H1 (cell line): ENCODE measurements around the gene PRRX2. TPM values are rescaled to one million over a fixed set of nuclear protein-coding genes. Genes with fewer than 3 reads are reported as not detected.

ENCODE experiments used
- CTCF ChIA-PET: fragments of 300-600 bp; sonication (Branson Sonifier 250); formaldehyde crosslinking; loops from one replicate; lab custom pipeline; 2021; ENCODE audit not compliant: partially characterized antibody; lab: Charles Lee
- POLR2A ChIA-PET: fragments of 300-600 bp; sonication (Branson Sonifier 250); formaldehyde crosslinking; loops from one replicate; lab custom pipeline; 2021; ENCODE audit warnings: inconsistent platforms; ENCODE audit not compliant: partially characterized antibody; lab: Charles Lee
- DNase-seq, 2 experiments: peaks; one replicate each; pipeline versions ENCODE4 v3.0.0 to v3.0.0-alpha.2; 2010 to 2022; ENCODE audit warnings: low spot score in 2 of 2, low read depth in 1 of 2, mixed read lengths in 1 of 2
- FAIRE-seq: peaks from 2 replicates; lab custom pipeline; 2011; peaks lifted over from hg19 to GRCh38; lab: Jason Lieb, UNC
- H2AFZ ChIP-seq: 2 replicates; pipeline ENCODE4 v1.8.1; 2012; ENCODE audit warnings: low read length, inconsistent platforms
- H2AK5ac ChIP-seq: 2 replicates; pipeline ENCODE4 v1.6.1; 2013; ENCODE audit warnings: low read depth, low read length
- H2BK120ac ChIP-seq: replicated peaks from 2 replicates; pipeline ENCODE3; 2013; ENCODE audit warnings: low read depth, low read length, inconsistent platforms
- H2BK12ac ChIP-seq: 2 replicates; pipeline ENCODE4 v1.6.1; 2013; ENCODE audit warnings: low read depth, low read length
- H2BK15ac ChIP-seq: 2 replicates; pipeline ENCODE4 v1.6.1; 2013; ENCODE audit warnings: low read length
- H2BK20ac ChIP-seq: 2 replicates; pipeline ENCODE4 v1.6.1; 2013; ENCODE audit warnings: low read length
- H2BK5ac ChIP-seq: 2 replicates; pipeline ENCODE4 v1.6.1; 2013; ENCODE audit warnings: low read depth, low read length
- H3K14ac ChIP-seq: 2 replicates; pipeline ENCODE4 v1.6.1; 2013; ENCODE audit warnings: inconsistent platforms; ENCODE audit not compliant: insufficient read length
- H3K18ac ChIP-seq: 2 replicates; pipeline ENCODE4 v1.6.1; 2013; ENCODE audit warnings: low read length; ENCODE audit errors: extremely low read depth
- H3K23ac ChIP-seq: 2 replicates; pipeline ENCODE4 v1.6.1; 2013; ENCODE audit warnings: inconsistent platforms; ENCODE audit not compliant: insufficient read length
- H3K23me2 ChIP-seq: 2 replicates; pipeline ENCODE4 v1.6.1; 2013; ENCODE audit warnings: low read depth, low read length
- H3K27ac ChIP-seq: 2 replicates; pipeline ENCODE4 v1.6.1; 2011; ENCODE audit warnings: low read depth, low read length, inconsistent platforms
- H3K27me3 ChIP-seq, 4 experiments: replicated peaks in 1 of 4; 1 replicate in 1 of 4; 2 replicates in 3 of 4; pipeline versions ENCODE4 v1.6.1 to v1.8.1; 2011 to 2013; ENCODE audit warnings: low read length in 3 of 4, mild to moderate bottlenecking in 3 of 4, inconsistent platforms in 2 of 4, mixed read lengths in 2 of 4, moderate library complexity in 1 of 4; ENCODE audit not compliant: control insufficient read depth in 3 of 4, insufficient read depth in 3 of 4; ENCODE audit errors: extremely low read depth in 1 of 4
- H3K36me3 ChIP-seq, 4 experiments: 2 replicates each; pipeline versions ENCODE4 v1.6.1 to v1.8.1; 2011 to 2013; ENCODE audit warnings: mild to moderate bottlenecking in 4 of 4, low read length in 3 of 4, moderate library complexity in 2 of 4, control low read depth in 1 of 4, inconsistent platforms in 1 of 4; ENCODE audit not compliant: insufficient read depth in 4 of 4, control insufficient read depth in 2 of 4
- H3K4ac ChIP-seq: replicated peaks from 2 replicates; pipeline ENCODE3; 2013; ENCODE audit warnings: low read length, low read depth, mixed read lengths, inconsistent platforms; ENCODE audit not compliant: insufficient read length
- H3K4me1 ChIP-seq, 4 experiments: replicated peaks in 1 of 4; 1 replicate in 1 of 4; 2 replicates in 3 of 4; pipeline versions ENCODE4 v1.6.1 to v1.8.1; 2011 to 2013; ENCODE audit warnings: low read length in 3 of 4, inconsistent platforms in 2 of 4, mixed read lengths in 1 of 4; ENCODE audit not compliant: insufficient read depth in 4 of 4, control insufficient read depth in 3 of 4
- H3K4me2 ChIP-seq, 2 experiments: 2 replicates each; pipeline versions ENCODE4 v1.6.1 to v1.8.1; 2011 to 2013; ENCODE audit warnings: low read depth in 2 of 2, low read length in 2 of 2, control low read depth in 1 of 2, inconsistent platforms in 1 of 2, mild to moderate bottlenecking in 1 of 2; ENCODE audit not compliant: insufficient read depth in 1 of 2
- H3K4me3 ChIP-seq, 4 experiments: fragments of 200-600, 300-600 bp in 1 of 4; sonication (generic), shearing (Covaris generic), sonication (Bioruptor Twin) in 1 of 4; 2 replicates each; pipeline versions ENCODE4 v1.5.1 to v1.8.1; 2011 to 2016; ENCODE audit warnings: low read length in 4 of 4, low read depth in 3 of 4, control low read depth in 2 of 4, inconsistent platforms in 2 of 4, mild to moderate bottlenecking in 2 of 4, mixed read lengths in 1 of 4, moderate library complexity in 1 of 4; ENCODE audit not compliant: insufficient read depth in 2 of 4; ENCODE audit errors: extremely low read depth in 1 of 4
- H3K56ac ChIP-seq: replicated peaks from 2 replicates; pipeline ENCODE3; 2013; ENCODE audit warnings: low read depth, mild to moderate bottlenecking, mixed read lengths, low read length, inconsistent platforms; ENCODE audit not compliant: insufficient read length
- H3K79me1 ChIP-seq: 2 replicates; pipeline ENCODE4 v1.6.1; 2013; ENCODE audit warnings: low read depth, low read length, control low read depth
- H3K79me2 ChIP-seq, 2 experiments: 2 replicates each; pipeline versions ENCODE4 v1.6.1 to v1.8.1; 2012 to 2013; ENCODE audit warnings: low read length in 2 of 2, mild to moderate bottlenecking in 2 of 2, inconsistent platforms in 1 of 2; ENCODE audit not compliant: insufficient read depth in 2 of 2, control insufficient read depth in 1 of 2
- H3K9ac ChIP-seq, 4 experiments: replicated peaks in 1 of 4; 1 replicate in 1 of 4; 2 replicates in 3 of 4; pipeline versions ENCODE4 v1.6.1 to v1.8.1; 2011 to 2013; ENCODE audit warnings: low read depth in 3 of 4, low read length in 3 of 4, control low read depth in 2 of 4, mild to moderate bottlenecking in 2 of 4, moderate library complexity in 2 of 4, inconsistent platforms in 1 of 4; ENCODE audit errors: extremely low read depth in 1 of 4
- H3K9me3 ChIP-seq, 2 experiments: 2 replicates each; pipeline versions ENCODE4 v1.6.1 to v1.8.1; 2012 to 2013; ENCODE audit warnings: mild to moderate bottlenecking in 2 of 2, moderate library complexity in 2 of 2, control low read depth in 1 of 2, inconsistent platforms in 1 of 2, low read depth in 1 of 2, low read length in 1 of 2, mixed read lengths in 1 of 2; ENCODE audit not compliant: insufficient read depth in 2 of 2
- H4K20me1 ChIP-seq, 2 experiments: replicated peaks in 1 of 2; 2 replicates each; pipeline versions ENCODE3 to v1.8.1; 2011 to 2013; ENCODE audit warnings: inconsistent platforms in 2 of 2, low read length in 2 of 2, mild to moderate bottlenecking in 1 of 2; ENCODE audit not compliant: insufficient read depth in 2 of 2, control insufficient read depth in 1 of 2
- H4K5ac ChIP-seq: 2 replicates; pipeline ENCODE4 v1.6.1; 2013; ENCODE audit warnings: low read length, low read depth, mixed read lengths, inconsistent platforms; ENCODE audit not compliant: insufficient read length
- H4K8ac ChIP-seq: 2 replicates; pipeline ENCODE4 v1.8.0; 2013; ENCODE audit warnings: mild to moderate bottlenecking, moderate library complexity, low read length, inconsistent platforms; ENCODE audit not compliant: insufficient read depth; ENCODE audit errors: extremely low read depth
- H4K91ac ChIP-seq: replicated peaks from 2 replicates; pipeline ENCODE3; 2013; ENCODE audit warnings: low read length, mixed read lengths, inconsistent platforms; ENCODE audit not compliant: insufficient read length
- BACH1 ChIP-seq: IDR thresholded peaks from 2 replicates; pipeline ENCODE4 v1.6.1; 2012; ENCODE audit warnings: low read length, improper control_type of control experiment
- CBX8 ChIP-seq: fragments of 300-800, 300-1000 bp; sonication (generic); IDR thresholded peaks from 2 replicates; pipeline ENCODE4 v1.7.1; 2016; ENCODE audit warnings: low read depth, low read length, borderline replicate concordance
- JUN ChIP-seq: IDR thresholded peaks from 2 replicates; pipeline ENCODE4 v1.6.1; 2011; ENCODE audit warnings: low read depth, mild to moderate bottlenecking, improper control_type of control experiment, low read length
- KDM1A ChIP-seq: fragments of 200-600, 300-600 bp; sonication (generic); IDR thresholded peaks from 2 replicates; pipeline ENCODE4 v1.7.1; 2016; ENCODE audit warnings: mild to moderate bottlenecking, low read length, borderline replicate concordance
- NRF1 ChIP-seq: IDR thresholded peaks from 2 replicates; pipeline ENCODE4 v1.6.1; 2011; ENCODE audit warnings: mild to moderate bottlenecking, low read depth, low read length, improper control_type of control experiment
- RBBP5 ChIP-seq: IDR thresholded peaks from 2 replicates; pipeline ENCODE4 v1.7.1; 2012; ENCODE audit warnings: low read depth, mild to moderate bottlenecking, inconsistent platforms, low read length, moderate library complexity, borderline replicate concordance
- SAP30 ChIP-seq: fragments of 300-600 bp; sonication (generic); IDR thresholded peaks from 2 replicates; pipeline ENCODE4 v1.7.1; 2012; ENCODE audit warnings: low read length, moderate library complexity, mild to moderate bottlenecking, inconsistent platforms; ENCODE audit not compliant: insufficient read depth, insufficient replicate concordance
- SIN3A ChIP-seq, 2 experiments: IDR thresholded peaks in 1 of 2; conservative IDR thresholded peaks in 1 of 2; 2 replicates each; pipeline ENCODE4 v1.6.1; 2011 to 2012; ENCODE audit warnings: low read length in 2 of 2, improper control_type of control experiment in 1 of 2, low read depth in 1 of 2, mild to moderate bottlenecking in 1 of 2
- TCF12 ChIP-seq: IDR thresholded peaks from 2 replicates; pipeline ENCODE4 v1.6.1; 2011; ENCODE audit warnings: low read depth, mild to moderate bottlenecking, low read length
- WGBS, 2 experiments: shearing (Covaris generic) in 1 of 2; methylation state at CpG; one replicate each; pipeline versions ENCODE4 v1.1.6 to v1.1.7; 2013 to 2015; ENCODE audit warnings: low lambda C conversion rate in 2 of 2, mixed read lengths in 2 of 2, inconsistent platforms in 1 of 2, low coverage in 1 of 2, missing lambda C conversion rate in 1 of 2; ENCODE audit not compliant: insufficient replicate concordance in 2 of 2, insufficient coverage in 1 of 2, insufficient read length in 1 of 2; ENCODE audit errors: extremely low coverage in 1 of 2, missing lambda C conversion rate in 1 of 2; 5-methylcytosine and 5-hydroxymethylcytosine counted together
- polyA plus RNA-seq, 7 experiments: library from polyadenylated mRNA; depleted of rRNA in 3 of 7; stranded (reverse) in 5 of 7; unstranded in 2 of 7; fragments of >200 nt in 5 of 7; fragments of 200-250 nt in 2 of 7; gene quantifications; 1 replicate in 5 of 7; 2 replicates in 1 of 7; 4 replicates in 1 of 7; pipeline versions ENCODE4 v1.2.1 to v1.2.3, GENCODE V29; 2011 to 2013; ENCODE audit warnings: missing spikeins in 2 of 7, mixed read lengths in 2 of 7
- total RNA-seq: library from RNA; stranded (reverse); fragmentation: NEBNext Ultra II Directional; extraction: Animal tissue kit (Norgen Biotek cat#: 25700); gene quantifications from 2 replicates; pipeline ENCODE4 v1.2.1, GENCODE V29; 2021

The PRRX2 gene
- total and polyA plus RNA-seq, 2 of the 8 experiments (the other 6 are each of a cell fraction or from before 2014, with no cell fraction given): 5.8 to 9.2 TPM

DNA sequence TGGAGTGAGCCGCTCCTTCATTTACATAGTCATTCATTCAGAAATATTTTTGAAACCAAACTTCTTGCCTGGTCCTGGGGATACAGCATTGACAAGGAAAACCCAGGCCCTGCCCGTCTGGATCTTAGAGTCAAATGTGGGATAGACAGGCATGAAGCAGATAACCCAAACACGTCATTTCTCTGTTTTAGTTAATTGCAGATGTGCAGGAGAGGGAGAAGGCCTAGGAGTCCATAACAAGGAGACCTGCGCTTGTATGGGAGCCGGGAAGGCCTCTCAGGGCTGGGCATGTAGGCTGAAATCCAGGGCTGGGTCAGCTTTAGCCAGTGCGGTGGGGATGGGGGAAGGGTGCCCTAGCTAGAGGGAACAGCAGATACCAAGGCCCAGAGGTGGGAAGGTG lies 43.3 kb downstream of the PRRX2 start:
- H3K23me2 ChIP-seq: no peaks in the 10 kb centered on the region
- H3K4me1 ChIP-seq: peaks cover 0 to 13% (median 0%) of the 10 kb centered on the region in 4 experiments; a peak in 2 of 7 replicates
- H2BK120ac ChIP-seq: no peak overlapping the region
- no peaks in the 10 kb centered on the region for H3K9me3 ChIP-seq
- no peak overlapping the region for H2AFZ ChIP-seq
- H2BK5ac ChIP-seq: no peak overlapping the region
- no peak overlapping the region for H2BK20ac ChIP-seq
- 82% methylated on average over 6 of the region's 6 CpGs; no CpG with 5 or more reads in 1 of the 2 experiments for WGBS, 2 experiments
- H3K79me2 ChIP-seq: no peaks in the 10 kb centered on the region
- H3K27me3 ChIP-seq: no peaks in the 10 kb centered on the region
- no peak overlapping the region for H3K4me2 ChIP-seq
- H3K9ac ChIP-seq: no peak overlapping the region
- no peak overlapping the region for H4K5ac ChIP-seq
- no peak overlapping the region for H2BK12ac ChIP-seq
- no peak overlapping the region for H4K8ac ChIP-seq
- H3K4me3 ChIP-seq: no peak overlapping the region
- FAIRE-seq (no peak), DNase-seq (no peak)
- TF ChIP-seq SAP30: no peak
- no peak for TF ChIP-seq BACH1
- TF ChIP-seq RBBP5: no peak
- TF ChIP-seq KDM1A: no peak
- TF ChIP-seq SIN3A (conservative IDR thresholded peaks at IDR 0.05 in 1 of 2, IDR thresholded peaks at IDR 0.05 in 1 of 2; ENCODE audit: low read depth in 1 of 2, low read length in 2 of 2): no peak
- TF ChIP-seq CBX8: no peak
- TF ChIP-seq TCF12: no peak
- TF ChIP-seq NRF1: no peak
- TF ChIP-seq JUN: no peak
- POLR2A ChIA-PET: no interaction called here
- no peak overlapping the region for H3K18ac ChIP-seq
- CTCF ChIA-PET: interaction anchor here (1.9 to 3.0 kb wide), 2 partner anchors 12 to 18 kb away, joined by 12 to 20 read pairs; no protein-coding TSS in a partner anchor
- H3K27ac ChIP-seq: no peak overlapping the region
- no peak overlapping the region for H3K14ac ChIP-seq
- H4K91ac ChIP-seq: no peak overlapping the region
- H3K4ac ChIP-seq: no peak overlapping the region
- H4K20me1 ChIP-seq: no peaks in the 10 kb centered on the region
- H3K36me3 ChIP-seq: no peaks in the 10 kb centered on the region
- no peak overlapping the region for H2AK5ac ChIP-seq
- H3K23ac ChIP-seq: no peak overlapping the region
- no peak overlapping the region for H3K56ac ChIP-seq
- H3K79me1 ChIP-seq: no peaks in the 10 kb centered on the region
- no peak overlapping the region for H2BK15ac ChIP-seq
